Ascending aorta (tissue), 2 donors: Measurements from ENCODE around the gene ITSN1. TPM values are rescaled to one million over a fixed set of nuclear protein-coding genes. Genes with fewer than 3 reads are reported as not detected.

Source experiments
- DNase-seq, 2 donors: peaks; one replicate each; pipeline ENCODE4 v3.0.0-alpha.2; 2019; ENCODE audit warnings: low spot score in 2 of 2
- H3K27ac ChIP-seq, 2 donors: fragments of 200-600 bp; sonication (generic); one replicate each; pipeline ENCODE4 v1.5.1; 2016 to 2017; ENCODE audit warnings: mild to moderate bottlenecking in 1 of 2
- H3K27me3 ChIP-seq: fragments of 200-600 bp; sonication (generic); one replicate; pipeline ENCODE4 v1.5.1; 2017
- H3K36me3 ChIP-seq, 2 donors: fragments of 200-600 bp; sonication (generic); one replicate each; pipeline ENCODE4 v1.5.1; 2016
- H3K4me1 ChIP-seq, 2 donors: fragments of 200-600 bp; sonication (generic); one replicate each; pipeline ENCODE4 v1.5.1; 2016 to 2017; ENCODE audit warnings: mild to moderate bottlenecking in 1 of 2
- H3K4me3 ChIP-seq, 2 donors: fragments of 200-600 bp; sonication (generic); one replicate each; pipeline ENCODE4 v1.5.1; 2016 to 2017; ENCODE audit warnings: mild to moderate bottlenecking in 1 of 2
- H3K9me3 ChIP-seq, 2 donors: fragments of 200-600 bp; sonication (generic); one replicate each; pipeline ENCODE4 v1.5.1; 2016
- intact Hi-C: fragments of 100-400 bp; cut with DNase I; formaldehyde crosslinking; loops from one replicate; pipeline ENCODE4 v1.15.1; 2023
- total RNA-seq: library from RNA; depleted of rRNA; stranded (reverse); fragments of >200 nt; gene quantifications from one replicate; pipeline ENCODE4 v1.1.0, GENCODE V29; 2016
- TF ChIP-seq, protein P1 (sequence below), 3 experiments: fragments of 200-600 bp in 2 of 3; fragments of 450-650 bp in 1 of 3; sonication (generic) in 2 of 3; IDR thresholded peaks; one replicate each; pipeline ENCODE4 v1.5.1; 2016 to 2019; ENCODE audit warnings: antibody characterized with exemption in 3 of 3, mild to moderate bottlenecking in 1 of 3, moderate library complexity in 1 of 3

The ITSN1 gene
- total RNA-seq, 1 donor from 2014 or later = 95.0 TPM

- Histone ChIP-seq H3K4me1 (peaks cover 2 to 19% of the 10 kb centered on the region in 2 donors), H3K36me3 (no peaks in the 10 kb centered on the region), H3K27me3 (no peaks in the 10 kb centered on the region), H3K4me3 (no peak overlapping the region), H3K9me3 (no peaks in the 10 kb centered on the region), H3K27ac (no peak overlapping the region)
- intact Hi-C loops = no loop called here
- TF ChIP-seq, protein P1, sequence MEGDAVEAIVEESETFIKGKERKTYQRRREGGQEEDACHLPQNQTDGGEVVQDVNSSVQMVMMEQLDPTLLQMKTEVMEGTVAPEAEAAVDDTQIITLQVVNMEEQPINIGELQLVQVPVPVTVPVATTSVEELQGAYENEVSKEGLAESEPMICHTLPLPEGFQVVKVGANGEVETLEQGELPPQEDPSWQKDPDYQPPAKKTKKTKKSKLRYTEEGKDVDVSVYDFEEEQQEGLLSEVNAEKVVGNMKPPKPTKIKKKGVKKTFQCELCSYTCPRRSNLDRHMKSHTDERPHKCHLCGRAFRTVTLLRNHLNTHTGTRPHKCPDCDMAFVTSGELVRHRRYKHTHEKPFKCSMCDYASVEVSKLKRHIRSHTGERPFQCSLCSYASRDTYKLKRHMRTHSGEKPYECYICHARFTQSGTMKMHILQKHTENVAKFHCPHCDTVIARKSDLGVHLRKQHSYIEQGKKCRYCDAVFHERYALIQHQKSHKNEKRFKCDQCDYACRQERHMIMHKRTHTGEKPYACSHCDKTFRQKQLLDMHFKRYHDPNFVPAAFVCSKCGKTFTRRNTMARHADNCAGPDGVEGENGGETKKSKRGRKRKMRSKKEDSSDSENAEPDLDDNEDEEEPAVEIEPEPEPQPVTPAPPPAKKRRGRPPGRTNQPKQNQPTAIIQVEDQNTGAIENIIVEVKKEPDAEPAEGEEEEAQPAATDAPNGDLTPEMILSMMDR (IDR thresholded peaks at IDR 0.05) = no peak
- DNase-seq = no peak
Measured at GRCh38 chr21:33690874-33691273, 48.6 kb downstream of the ITSN1 start.

GRCh38 chr21:33691945-33692603 is 49.8 kb downstream of the ITSN1 start:
- Histone ChIP-seq H3K36me3 (no peaks in the 10 kb centered on the region), H3K9me3 (no peaks in the 10 kb centered on the region), H3K4me1 (peaks cover 2 to 16% of the 10 kb centered on the region in 2 donors), H3K27me3 (no peaks in the 10 kb centered on the region), H3K27ac (no peak overlapping the region), H3K4me3 (no peak overlapping the region)
- intact Hi-C loops = no loop called here
- TF ChIP-seq, protein P1 (IDR thresholded peaks at IDR 0.05) = no peak
- DNase-seq = no peak

- Histone ChIP-seq H3K36me3 (no peaks in the 10 kb centered on the region), H3K4me3 (no peak overlapping the region), H3K4me1 (peaks cover 0 to 14% of the 10 kb centered on the region in 2 donors), H3K27ac (no peak overlapping the region), H3K27me3 (no peaks in the 10 kb centered on the region), H3K9me3 (no peaks in the 10 kb centered on the region)
- TF ChIP-seq, protein P1 (IDR thresholded peaks at IDR 0.05) = no peak
- intact Hi-C loops = no loop called here
- DNase-seq = no peak
Measured at GRCh38 chr21:33695813-33696212, 53.5 kb downstream of the ITSN1 start.

DNA sequence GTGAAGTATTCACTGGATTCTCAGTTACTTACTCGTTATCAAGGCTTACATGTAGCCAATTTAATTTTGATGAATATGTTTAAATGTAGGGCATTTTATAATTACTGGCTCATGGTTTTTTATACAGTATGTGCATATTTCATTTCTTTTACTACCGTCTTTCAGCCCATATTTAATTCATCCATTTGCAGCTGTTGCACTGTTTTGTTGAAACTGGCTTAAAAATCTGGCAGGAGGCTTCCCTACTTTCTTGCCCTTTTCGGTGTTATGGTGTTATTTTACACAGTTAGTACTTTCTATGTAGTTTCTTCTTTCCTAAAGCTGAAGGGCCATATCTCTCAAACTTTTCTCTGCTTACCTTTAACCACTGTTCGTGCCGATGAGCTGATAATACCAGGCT is 54.2 kb downstream of the ITSN1 start:
- no peaks in the 10 kb centered on the region for H3K36me3 ChIP-seq
- peaks cover 0 to 14% of the 10 kb centered on the region in 2 donors for H3K4me1 ChIP-seq
- H3K27me3 ChIP-seq = no peaks in the 10 kb centered on the region
- H3K27ac ChIP-seq = no peak overlapping the region
- no peak for DNase-seq
- H3K4me3 ChIP-seq = no peak overlapping the region
- intact Hi-C loops = no loop called here
- TF ChIP-seq, protein P1 (IDR thresholded peaks at IDR 0.05) = no peak
- no peaks in the 10 kb centered on the region for H3K9me3 ChIP-seq

DNA sequence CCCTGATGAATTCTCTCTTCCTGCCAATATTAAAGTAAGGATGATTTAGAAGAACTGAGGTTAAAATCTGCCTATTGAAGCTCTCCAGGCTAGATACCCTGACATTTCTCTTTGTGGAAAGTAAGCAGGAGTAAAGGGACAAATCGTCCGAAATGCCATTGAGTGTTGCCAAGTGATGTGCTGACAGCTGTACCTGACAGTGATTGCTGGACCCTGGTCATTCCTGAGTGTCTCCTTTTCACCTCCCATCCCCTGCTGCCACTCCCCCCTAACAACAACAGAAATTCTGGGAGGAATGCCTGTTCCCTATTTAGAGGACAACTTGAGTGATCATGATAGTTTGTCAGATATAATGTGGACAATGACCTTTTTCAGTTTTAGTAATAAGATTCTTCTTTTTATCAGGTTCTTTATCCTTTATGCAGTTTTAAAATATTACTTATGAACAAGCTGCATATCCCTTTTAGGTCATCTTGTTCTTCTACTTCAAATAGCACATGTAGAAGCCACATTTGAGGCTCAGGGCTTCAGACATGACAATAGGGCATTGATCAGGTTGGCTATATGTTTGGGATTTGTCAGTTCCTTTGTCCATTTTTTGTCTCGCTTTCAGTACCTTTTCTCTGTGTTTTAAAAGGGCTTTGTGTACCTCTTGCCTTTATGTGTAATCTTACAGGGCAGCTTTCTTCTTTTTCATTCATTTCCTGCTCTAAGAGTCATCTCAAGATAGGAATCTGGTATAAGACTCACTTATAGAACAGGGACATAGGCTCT is 56.0 kb downstream of the ITSN1 start:
- H3K36me3 ChIP-seq = no peaks in the 10 kb centered on the region
- TF ChIP-seq, protein P1 (IDR thresholded peaks at IDR 0.05) = no peak
- H3K27me3 ChIP-seq = no peaks in the 10 kb centered on the region
- H3K4me1 ChIP-seq = peaks cover 0 to 14% of the 10 kb centered on the region in 2 donors
- no peak for DNase-seq
- intact Hi-C loops = no loop called here
- no peaks in the 10 kb centered on the region for H3K9me3 ChIP-seq
- H3K4me3 ChIP-seq = no peak overlapping the region
- no peak overlapping the region for H3K27ac ChIP-seq
